Fibroblast of skin of left quadriceps (primary cell): ENCODE results near the gene ZBTB16.

Source experiments
- DNase-seq, 2 experiments: peaks; one replicate each; pipeline ENCODE4 v3.0.0-alpha.2; 2013; ENCODE audit warnings: low read depth in 2 of 2

ZBTB16 gene

DNA sequence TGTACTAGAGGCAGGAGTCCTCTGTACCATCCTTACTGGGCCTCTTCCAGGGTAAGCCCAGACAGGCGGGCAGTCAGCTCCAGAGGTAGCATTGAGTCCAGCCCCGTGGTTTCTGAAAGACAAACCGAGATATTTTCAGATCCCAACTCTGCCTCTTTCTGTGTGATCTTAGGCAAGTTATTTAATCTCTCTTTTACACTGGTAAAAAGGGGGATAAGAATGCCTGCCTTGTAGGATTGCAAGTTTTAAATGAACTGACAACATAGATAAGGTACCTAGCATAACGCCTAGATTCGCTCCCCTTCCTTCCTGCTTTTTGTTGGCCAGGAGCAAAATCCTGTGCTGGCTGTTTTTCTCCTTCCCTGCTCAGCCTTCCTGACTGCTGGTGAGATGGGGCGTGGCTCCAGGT lies 180.2 kb downstream of the ZBTB16 start:
- no peak for DNase-seq

- no peak for DNase-seq
Measured at GRCh38 chr11:114242032-114242431, 182.5 kb downstream of the ZBTB16 start.

DNA sequence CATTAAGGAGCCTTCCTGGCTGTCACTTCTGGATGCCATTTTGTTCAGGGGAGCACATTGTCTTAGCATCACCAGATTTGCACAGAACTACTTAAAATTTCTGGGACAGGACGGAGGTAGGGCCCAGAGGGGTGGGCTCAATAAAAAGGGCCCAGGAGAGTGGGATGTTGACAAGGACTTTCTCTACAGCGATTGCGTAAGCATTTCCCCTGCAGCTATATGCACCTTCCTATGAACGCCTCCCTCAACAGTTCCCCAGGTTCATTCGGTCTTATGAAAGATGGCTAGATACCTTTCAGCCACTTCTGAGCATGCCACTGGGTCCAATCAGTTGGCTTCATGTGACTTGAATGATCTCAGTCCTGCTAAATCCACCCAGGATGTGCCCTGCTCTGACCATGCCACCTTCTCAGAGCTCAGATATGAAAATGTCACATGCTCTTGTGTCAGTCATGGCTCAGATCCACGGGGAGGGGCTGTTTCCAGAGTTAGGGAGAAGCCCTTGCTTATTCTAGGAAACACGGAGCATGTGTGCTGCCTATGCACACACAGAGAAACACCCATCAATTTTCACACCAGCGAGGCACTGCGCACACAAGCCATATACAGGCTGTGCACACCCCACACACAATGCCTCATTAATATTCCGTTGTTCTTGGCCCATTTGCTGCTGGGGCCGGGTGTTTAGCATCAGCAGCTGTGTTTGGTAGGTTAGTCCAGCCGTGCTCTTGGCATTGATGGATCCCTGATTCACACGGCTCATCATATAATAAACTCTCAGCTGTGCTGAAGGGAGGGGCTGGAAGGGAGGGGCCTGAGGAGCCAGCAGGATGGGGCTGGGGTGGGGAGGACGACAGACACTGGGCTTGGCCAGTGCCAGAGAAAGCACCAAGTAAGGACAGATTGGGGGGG lies 184.2 kb downstream of the ZBTB16 start:
- no peak for DNase-seq

DNA sequence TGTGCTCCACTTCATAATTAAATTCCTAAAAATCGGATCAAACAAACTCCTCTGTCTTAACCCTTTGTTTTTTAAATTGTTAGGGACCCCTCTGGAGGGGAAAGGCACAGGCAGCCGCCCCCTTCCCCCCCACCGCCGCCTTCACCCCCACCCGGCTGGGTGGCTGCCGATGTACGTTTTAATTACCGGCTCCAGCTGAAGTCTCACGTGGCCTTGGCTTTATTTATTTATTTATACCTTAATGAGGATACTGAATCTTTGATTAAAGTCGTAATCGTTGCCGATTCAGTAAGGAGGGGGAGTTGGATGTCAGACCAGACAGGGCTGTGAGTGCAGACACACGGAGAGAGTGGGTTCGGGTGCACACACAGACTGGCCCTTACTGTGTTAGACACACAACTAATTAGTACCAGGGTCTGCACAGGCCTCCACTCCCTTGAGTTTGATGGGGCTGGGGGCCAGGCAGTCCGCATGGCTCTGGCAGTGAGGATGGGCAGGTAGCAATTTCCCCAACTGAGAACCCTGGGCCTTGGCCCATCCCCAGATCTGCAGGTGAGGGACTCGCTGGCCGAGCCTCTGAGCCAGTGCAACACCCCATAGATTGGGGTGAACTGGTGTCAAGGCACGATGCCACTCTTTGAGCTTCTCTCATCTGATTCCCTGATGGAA lies 185.3 kb downstream of the ZBTB16 start:
- no peak for DNase-seq

GRCh38 chr11:114246321-114247069 lies 187.0 kb downstream of the ZBTB16 start:
- DNase-seq: no peak

DNA sequence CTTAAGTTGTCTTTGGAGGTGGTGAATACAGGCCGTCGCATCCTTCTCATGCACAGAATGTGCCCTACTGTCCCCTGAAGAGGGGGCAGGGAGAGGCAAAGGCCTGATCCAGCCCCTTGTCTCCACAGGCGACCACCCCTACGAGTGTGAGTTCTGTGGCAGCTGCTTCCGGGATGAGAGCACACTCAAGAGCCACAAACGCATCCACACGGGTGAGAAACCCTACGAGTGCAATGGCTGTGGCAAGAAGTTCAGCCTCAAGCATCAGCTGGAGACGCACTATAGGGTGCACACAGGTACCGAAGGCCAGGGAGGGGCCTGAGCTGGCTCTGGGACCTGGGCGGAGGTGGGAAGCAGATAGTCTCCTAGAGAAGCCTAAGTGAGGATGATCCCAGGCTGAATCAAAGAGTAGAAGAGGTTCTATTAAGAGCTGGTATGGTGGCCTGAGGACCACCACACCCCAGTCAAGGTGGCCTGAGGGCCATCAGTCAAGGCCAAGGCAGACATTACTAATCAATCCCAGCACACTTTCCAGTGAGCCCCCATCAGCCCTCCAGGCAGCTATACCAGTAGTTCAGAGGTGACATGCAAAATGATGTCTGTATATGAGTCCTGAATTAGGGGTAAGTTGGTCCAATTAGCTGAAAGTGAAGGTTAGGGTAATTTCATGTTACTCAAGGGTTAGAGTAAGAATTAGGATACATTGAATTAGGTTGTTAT lies 187.7 kb downstream of the ZBTB16 start:
- no peak for DNase-seq

DNA sequence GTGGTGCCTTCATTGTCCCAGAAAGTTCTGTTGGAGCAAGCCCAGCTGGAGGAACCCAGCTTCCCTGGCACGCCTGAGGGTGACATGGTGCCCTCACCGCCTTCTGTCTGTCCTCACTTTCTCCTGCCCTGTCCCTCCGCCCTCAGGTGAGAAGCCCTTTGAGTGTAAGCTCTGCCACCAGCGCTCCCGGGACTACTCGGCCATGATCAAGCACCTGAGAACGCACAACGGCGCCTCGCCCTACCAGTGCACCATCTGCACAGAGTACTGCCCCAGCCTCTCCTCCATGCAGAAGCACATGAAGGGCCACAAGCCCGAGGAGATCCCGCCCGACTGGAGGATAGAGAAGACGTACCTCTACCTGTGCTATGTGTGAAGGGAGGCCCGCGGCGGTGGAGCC lies 190.7 kb downstream of the ZBTB16 start:
- DNase-seq: no peak

DNA sequence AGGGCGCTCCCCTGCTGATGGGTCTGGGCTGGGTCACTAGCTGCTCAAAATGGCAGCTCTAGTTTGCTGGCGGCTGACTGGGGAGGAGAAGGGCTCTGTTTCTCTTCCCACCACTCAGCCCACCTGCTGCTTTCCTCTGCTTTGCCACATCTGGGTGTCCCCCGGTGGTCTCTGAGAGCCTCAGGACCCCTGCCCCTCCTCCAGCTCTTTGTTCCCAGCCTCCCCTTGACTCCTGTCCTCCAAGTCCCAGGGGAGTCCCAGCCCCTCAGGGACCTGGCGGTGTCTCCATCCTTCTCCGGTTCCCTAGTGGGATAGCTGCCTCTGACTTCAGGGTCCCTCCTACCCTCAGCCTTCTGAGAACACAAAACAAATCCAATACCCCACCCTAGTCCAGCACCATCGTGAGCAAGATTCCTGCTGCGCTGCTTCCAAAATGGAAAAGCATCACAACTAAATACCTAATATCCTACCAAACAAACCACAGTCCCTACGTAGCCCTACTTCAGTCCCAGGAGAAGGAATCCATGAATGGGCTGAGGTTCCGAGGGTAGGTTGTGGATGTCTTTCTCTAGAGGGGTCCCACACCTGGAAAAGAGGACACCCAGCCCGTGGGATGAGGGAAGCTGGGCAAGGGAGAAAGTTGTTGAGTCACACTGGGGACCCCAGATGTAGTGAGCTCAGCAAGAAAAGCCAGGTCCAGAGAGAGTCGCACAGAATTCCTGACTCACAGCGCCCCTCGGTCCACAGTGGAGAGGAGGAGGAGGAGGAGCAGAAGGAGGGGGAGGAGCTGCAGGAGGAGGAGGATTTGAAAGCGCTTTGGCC lies 191.7 kb downstream of the ZBTB16 start:
- DNase-seq: no peak

GRCh38 chr11:114251815-114252337 lies 192.4 kb downstream of the ZBTB16 start:
- no peak for DNase-seq

DNA sequence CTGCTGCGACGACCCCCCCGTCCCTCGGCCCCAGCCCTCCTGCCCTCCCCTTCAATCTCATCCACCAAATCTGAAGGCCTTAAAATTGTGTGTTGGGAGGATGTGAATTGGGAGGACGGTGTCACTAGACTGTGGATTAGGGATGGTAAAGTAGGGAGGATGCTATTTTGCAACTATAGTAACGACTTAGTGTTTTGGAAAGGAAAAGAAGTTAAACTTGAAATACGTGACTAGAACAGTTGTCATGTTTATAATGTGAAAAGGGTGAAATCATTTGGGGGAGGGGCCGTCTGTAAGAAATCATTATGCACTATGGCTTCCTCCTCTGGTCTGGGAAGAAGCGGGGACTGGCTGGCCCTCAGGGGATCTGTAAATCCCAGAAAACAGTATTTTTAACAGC lies 193.3 kb downstream of the ZBTB16 start:
- no peak for DNase-seq

DNA sequence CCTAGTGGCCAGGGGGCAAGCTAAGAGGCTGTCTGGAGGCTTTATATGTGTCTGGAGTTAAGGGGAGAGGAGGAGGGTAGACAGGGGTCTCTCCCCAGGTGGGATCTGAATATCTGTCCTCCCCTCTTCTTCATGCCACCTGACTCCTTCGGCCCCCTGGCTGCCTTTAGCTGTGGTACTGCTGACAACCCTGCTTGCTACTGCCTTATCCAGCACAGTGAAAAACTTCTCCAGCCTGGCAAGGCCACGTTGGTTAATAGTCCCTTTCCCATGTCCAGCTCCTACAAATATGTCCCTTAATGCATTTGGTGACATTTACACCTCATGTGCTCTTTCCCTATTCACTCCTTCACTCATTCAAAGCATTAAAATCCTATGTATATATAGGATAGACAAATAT lies 194.3 kb downstream of the ZBTB16 start:
- no peak for DNase-seq

- no peak for DNase-seq
Measured at GRCh38 chr11:114254571-114255146, 195.1 kb downstream of the ZBTB16 start.

DNA sequence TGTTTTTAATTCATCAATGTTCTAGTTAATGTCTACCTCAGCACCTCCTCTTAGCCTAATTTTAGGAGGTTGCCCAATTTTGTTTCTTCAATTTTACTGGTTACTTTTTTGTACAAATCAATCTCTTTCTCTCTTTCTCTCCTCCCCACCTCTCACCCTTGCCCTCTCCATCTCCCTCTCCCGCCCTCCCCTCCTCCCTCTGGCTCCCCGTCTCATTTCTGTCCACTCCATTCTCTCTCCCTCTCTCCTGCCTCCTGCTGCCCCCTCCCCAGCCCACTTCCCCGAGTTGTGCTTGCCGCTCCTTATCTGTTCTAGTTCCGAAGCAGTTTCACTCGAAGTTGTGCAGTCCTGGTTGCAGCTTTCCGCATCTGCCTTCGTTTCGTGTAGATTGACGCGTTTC lies 195.8 kb downstream of the ZBTB16 start:
- DNase-seq: no peak

DNA sequence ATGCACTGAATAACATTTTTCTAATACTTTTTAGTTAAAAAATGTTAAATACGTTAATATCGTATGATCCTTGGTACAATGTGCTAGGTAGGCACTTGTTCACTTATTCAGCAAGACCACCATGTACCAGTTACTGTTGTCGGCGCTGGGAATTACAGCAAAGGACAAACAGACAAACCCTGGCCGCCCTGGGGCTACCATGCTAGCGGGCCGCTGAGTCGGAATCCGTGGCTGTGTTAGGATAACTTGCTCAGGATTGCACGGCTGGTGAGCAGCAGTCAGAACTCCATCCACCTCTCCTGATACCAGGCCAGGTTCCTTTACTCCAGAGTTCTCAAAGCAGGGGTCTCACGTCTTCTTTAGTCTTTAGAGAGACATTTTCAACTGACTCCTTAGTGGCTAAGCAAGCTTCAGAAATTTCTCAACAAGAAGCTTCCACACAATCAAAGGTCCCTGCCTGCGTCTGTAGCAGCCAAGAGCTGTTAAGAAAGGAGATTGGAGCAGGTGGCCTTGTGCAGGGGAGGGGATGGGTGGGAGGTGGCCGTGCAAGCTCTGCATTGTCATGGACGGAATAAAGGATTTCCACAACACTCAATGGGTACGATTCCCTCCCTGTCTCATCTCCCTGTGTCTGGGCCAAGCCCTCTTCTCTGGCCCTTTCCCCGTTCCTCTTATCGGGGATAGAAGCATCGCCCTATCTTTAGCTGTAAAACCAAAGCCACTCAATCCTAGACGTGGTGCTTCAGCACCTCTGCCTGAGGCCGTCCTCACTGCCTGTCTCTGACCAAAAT lies 196.9 kb downstream of the ZBTB16 start:
- DNase-seq: no peak

- DNase-seq: no peak
Measured at GRCh38 chr11:114256967-114257286, 197.4 kb downstream of the ZBTB16 start.

DNA sequence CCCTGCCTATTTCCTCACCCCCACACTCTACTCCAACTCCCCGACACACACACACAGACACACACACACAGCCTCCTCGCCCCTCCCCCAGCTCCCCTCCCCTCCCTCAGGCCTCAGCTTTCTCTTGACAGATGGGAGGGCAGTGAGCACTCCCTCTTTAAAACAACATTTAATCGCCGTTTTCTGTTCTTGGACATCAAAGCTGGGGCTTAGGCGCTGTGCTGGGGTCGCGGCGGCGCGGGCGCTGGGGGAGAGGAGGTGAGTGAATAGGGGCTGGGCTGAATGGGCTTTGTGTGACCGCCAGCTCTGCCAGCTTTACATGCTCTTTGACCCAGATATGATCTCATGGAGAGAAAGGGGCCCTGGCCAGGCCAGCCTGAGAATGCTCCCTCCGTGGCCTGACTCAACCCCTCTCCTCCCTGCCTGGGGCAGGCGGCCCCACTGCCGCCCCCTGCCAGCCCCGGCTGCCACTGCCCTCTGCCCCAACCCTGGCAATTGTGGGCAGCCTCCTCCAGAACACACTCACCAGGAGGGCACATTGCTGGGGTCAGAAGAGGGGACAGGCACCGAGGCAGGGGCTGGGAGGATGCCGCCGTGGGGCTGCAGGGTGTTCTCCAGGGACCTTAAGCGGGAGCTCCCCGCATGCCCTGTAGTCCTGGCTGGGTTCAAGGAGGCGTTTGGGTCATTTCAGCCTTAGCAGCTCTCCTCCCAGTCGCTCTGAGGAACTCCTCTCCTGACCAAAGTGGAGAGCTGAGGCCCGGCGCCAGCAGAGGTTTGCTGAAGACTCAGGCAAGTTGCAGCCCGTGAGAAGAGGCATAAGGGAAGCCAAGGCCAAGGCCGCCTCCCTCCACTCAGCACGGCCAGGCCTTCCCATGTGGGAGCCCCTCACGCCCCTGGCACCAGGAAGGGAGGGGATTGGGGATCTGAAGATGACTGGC lies 198.4 kb downstream of the ZBTB16 start:
- DNase-seq: no peak

- no peak for DNase-seq
Measured at GRCh38 chr11:114258696-114259095, 199.2 kb downstream of the ZBTB16 start.

DNA sequence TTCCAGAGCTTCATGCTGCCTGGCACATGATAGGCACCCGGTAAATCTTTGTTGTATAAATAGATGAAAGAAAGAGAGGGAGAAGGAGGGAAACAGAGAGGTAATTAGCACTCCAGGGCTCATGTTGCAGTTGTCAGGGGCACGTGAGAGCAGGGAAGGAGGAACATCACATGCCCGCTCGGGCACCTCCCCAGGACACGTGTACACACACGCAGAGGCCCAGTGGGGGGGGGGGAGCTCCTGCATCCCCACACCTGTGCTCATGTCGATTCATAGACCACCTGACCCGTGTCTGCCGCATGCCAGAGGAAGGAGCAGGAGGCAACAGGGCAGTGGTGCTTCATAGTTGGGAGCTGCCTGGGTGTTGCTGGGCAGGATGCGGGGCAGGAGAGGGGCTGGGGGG lies 199.6 kb downstream of the ZBTB16 start:
- DNase-seq: no peak
